Eye (tissue), 1 donor: ENCODE data around the gene NUDT15.

Experiments used
- DNase-seq: peaks from one replicate; pipeline ENCODE4 v3.0.0-alpha.2; 2015

NUDT15 gene

DNA sequence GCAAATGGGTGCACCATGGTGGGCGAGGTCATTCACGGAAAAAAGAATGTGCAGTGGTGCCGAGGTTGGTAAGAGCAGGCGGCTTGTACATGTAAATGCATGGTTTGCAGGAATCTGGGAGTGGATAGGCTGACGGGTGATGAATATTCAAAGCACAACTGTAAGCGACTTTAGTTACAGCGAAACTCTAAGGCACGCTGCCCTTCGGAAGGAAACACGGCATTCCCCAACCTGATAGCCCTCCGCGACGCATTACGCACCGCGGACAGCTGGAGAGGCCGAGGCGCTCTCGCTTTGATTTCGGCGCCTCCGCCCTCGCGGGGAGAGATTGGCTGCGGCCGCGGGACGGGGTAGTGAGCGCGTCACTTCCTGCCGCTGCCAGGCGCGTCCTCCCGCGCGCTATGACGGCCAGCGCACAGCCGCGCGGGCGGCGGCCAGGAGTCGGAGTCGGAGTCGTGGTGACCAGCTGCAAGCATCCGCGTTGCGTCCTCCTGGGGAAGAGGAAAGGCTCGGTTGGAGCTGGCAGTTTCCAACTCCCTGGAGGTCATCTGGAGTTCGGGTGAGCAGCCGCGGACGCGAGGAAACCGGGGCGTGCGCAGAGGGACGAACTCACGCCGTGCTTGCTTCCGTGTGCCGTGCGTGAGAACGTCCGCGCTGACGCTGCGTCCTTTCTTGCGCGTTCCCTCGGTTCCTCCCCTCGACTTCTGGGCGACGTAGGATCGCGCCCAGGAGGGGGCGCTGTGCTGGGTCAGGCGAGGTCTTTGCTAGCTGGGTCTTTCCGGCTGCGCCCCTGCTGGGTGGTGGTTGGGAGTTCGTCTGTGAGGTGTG, at the start of gene NUDT15:
TSS of gene NUDT15 (plus strand) at position 381 of the 828 bp plus-strand sequence. CDS start at position 402, 21 bp downstream.
- peak; percentile 99 for DNase-seq

DNA sequence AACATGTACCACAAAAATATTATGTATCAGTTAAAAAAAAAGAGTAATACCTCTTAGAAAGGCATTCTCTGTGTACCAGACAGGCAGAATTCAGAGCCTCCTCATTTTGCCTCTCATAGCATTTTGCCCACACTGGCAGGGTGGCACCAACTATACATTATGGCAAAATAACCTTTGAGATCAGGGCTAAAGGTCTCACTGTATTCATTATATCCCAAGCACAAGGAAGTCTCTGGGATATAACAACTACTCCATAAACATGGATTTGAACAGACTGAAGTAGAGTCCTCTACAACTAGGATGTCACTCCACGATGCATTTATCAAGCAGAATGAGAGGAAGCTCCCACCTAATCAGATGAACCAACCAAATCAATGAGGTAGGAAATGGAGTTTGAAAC, 47.1 kb upstream of the NUDT15 start:
- DNase-seq: no peak

DNA sequence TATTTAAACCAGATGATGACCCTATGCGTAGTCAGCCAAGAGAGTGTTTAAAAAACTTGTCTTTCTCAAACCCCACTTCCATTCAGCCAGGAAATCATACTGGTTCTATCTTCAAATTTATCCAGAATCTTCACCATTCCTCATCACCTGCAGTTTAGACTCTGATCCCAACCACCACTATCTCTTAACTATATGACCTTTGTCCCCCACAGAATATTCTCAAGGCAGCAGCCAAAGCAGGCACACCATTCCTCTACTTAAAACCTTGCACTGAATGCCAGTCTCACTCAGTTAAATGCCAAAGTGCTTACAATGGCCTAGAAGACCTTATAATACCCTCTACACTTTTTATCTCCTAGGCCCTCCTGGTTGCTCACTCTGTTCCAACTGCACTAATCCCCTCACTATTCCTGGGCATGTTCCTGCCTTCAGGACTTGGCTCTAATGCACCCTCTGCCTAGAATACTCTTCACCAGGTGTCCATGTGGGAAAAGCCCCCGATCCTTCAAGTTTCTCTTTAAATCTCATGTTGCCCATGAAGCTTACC, 46.5 kb upstream of the NUDT15 start:
- no peak for DNase-seq

GRCh38 chr13:47991859-47992258, 45.7 kb upstream of the NUDT15 start:
- DNase-seq: no peak

- no peak for DNase-seq
These were observed 40.1 kb upstream of the NUDT15 start for GRCh38 chr13:47997384-47997783.

DNA sequence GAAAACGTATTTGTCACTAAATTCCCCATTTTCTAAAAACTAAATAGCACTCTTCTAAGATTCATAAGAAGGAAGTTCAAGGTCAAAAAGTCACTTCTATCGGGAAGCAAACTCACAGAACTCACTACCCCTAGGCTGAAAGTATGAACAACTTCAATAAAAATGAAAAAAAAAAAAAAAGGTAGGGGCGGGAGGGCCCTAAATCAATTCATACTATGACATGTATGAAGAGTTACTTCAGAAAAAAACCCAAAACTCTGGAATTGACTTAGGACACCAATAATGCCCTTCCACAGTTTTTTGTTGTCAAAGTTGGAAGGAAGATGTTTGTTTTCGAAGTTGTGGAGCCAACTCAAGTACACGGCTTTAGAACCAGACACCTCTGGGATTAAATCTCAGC, 37.6 kb upstream of the NUDT15 start:
- no peak for DNase-seq

DNA sequence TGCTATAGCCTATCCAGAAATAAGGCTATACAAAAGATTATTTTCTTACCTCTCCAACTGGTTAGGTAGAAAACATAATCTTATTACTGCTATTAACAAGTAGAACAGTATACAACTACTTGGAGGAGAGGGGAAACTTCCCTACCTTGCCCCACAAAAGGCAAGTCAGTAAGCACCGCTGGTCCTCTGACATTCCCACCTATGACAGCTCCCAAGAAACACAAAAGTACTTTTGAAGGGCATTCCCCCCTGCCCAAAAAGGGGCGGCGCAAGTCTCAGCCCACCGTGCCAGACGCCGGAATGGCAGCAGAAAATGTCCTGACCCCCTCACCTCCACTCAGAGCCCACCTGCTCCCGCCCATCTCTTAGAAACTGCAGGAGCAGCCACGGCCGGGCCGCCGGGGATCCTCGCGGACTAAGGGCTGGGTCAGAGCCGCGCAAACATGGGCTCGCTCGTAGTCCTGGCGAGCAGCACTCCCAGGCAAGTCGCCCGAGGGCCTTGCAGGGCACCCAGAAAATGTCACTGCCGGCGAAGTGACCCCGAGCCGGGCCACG, 36.9 kb upstream of the NUDT15 start:
- DNase-seq: no peak

- peak; percentile 96 for DNase-seq
These were observed 36.2 kb upstream of the NUDT15 start, which contains the start of gene SUCLA2 for GRCh38 chr13:48001114-48001881. TSS of gene SUCLA2 (minus strand) at chr13:48001273. CDS start at chr13:48001269, 4 bp downstream.

GRCh38 chr13:48001999-48002398, 35.5 kb upstream of the NUDT15 start:
- peak; percentile 42 for DNase-seq

DNA sequence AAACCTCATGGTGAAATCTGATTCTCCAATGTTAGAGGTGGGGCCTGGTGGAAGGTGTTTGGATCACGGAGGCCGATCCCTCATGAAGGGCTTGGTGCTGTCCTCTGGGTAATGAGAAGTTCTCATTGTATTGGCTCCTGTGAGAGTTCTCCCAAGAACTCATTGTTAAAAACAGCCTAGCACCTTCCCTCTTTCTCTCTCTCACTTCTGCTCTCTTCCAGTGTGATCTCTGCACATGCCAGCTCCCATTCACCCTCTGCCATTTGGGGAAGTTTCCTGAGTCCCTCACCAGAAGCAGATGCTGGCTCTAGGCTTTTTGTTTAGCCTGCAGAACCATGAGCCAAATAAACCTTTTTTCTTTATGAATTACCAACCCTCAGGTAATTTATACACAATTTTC, 33.3 kb upstream of the NUDT15 start:
- DNase-seq: no peak

- no peak for DNase-seq
These were observed 31.1 kb upstream of the NUDT15 start for GRCh38 chr13:48006396-48006795.

GRCh38 chr13:48009284-48009683, 28.2 kb upstream of the NUDT15 start:
- no peak for DNase-seq

DNA sequence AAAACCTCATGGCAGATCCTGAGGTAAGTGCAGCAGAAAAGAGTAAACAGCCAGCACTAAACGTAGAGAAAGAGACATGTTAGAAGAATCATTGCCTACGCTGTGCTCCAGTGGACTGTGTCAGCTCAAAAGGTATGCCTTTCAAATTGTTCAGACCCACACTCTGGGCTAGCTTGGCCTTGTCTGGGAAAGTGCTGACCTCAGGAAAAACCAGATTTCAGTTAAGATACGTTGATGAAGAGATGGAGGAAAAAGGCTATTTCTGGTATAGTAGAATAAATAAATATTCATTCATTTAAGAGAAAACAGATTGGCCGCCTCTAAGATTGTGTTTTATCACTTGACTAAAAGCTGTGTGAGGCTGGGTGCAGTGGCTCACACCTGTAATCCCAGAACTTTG, 26.8 kb upstream of the NUDT15 start:
- no peak for DNase-seq

GRCh38 chr13:48012668-48013067, 24.9 kb upstream of the NUDT15 start:
- DNase-seq: no peak

GRCh38 chr13:48014359-48014758, 23.2 kb upstream of the NUDT15 start:
- DNase-seq: no peak

- DNase-seq: no peak
These were observed 18.9 kb upstream of the NUDT15 start for GRCh38 chr13:48018637-48019036.

DNA sequence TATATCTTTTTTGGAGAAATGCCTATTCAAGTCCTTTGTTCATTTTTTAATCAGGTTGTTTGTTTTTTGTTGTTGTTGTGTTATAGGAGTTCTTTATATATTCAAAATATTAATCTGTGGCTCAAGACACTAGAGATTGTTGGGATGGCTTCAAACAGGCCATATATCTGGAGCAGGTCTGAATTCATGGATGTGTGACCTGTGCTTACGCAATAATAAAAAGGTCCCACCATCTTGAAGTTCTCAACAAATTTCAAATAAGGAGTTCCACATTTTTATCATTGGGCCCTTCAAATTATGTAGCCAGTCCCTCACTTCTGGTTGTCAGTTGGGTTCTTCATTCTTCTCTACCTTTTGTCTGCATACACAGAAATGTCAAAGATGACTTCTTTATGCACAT, 17.7 kb upstream of the NUDT15 start:
- no peak for DNase-seq

DNA sequence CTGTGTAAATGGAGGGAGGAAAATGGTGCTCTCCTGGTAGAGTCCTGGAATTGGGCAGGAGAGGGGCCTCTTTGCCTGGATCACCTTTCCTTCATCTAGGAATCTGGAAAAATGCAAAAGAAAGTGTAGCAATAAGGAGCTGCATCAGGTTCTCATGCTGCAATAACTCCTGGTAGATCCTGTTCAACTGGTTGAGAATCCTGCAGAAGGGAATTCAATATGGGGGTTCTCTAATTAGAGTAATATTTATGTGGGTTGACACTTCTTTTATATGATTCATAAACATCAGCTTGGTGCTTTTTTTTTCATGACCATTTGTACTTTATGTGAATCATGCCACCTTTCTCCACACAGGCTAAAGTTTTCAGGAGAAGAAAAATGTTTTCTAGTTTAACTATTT, 9.5 kb upstream of the NUDT15 start:
- no peak for DNase-seq

GRCh38 chr13:48029859-48030258, 7.7 kb upstream of the NUDT15 start:
- DNase-seq: no peak

DNA sequence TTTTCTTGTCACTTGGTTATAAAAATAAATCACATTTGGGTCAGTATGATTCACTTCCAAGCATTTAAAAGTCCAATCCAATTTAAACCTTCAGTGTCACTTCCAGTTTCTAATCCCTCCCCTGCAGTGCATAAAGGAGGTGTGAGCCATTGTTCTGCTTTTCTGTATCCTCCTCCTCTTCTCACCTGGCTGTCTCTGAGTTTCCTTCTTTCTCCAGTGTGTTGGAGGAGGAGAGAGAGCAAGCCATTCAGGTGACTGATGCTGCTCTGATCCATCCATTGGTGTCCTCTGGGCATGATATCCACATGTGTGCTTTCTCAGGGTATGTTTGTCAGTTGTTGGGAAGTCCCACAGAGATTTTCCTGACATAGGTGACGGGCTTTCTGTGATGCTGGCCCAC, 1.2 kb downstream of the NUDT15 start:
- DNase-seq: no peak

GRCh38 chr13:48040049-48040448, 2.5 kb downstream of the NUDT15 start:
- DNase-seq: no peak

GRCh38 chr13:48040896-48041295, 3.4 kb downstream of the NUDT15 start:
- DNase-seq: no peak

DNA sequence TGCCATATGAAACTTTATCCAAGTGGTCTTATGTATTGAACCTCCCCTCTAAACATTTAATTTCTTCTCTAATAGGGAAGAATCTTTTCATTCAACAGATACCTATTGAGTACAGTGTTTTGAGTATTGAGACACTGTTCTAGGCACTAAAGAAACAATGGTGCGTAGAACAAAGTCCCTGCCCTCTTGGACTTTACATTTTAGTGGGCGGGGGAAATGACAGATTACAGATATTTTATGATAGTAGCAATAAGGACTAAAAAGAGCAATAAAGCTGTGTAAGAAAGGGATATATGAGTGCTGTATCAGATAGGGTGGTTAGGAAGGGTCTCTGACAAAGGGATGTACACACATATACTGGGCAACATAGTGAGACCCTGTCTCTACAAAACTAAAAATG, 5.4 kb downstream of the NUDT15 start:
- DNase-seq: no peak
